ENCODE results near the gene VANGL1. TPM values are rescaled to one million over a fixed set of nuclear protein-coding genes. Genes with fewer than 3 reads are reported as not detected.

The VANGL1 gene
- total and polyA plus RNA-seq, 2 of the 13 experiments (the other 11 are each of a cell fraction or from before 2014, with no cell fraction given): 5.3 to 9.4 TPM

DNA sequence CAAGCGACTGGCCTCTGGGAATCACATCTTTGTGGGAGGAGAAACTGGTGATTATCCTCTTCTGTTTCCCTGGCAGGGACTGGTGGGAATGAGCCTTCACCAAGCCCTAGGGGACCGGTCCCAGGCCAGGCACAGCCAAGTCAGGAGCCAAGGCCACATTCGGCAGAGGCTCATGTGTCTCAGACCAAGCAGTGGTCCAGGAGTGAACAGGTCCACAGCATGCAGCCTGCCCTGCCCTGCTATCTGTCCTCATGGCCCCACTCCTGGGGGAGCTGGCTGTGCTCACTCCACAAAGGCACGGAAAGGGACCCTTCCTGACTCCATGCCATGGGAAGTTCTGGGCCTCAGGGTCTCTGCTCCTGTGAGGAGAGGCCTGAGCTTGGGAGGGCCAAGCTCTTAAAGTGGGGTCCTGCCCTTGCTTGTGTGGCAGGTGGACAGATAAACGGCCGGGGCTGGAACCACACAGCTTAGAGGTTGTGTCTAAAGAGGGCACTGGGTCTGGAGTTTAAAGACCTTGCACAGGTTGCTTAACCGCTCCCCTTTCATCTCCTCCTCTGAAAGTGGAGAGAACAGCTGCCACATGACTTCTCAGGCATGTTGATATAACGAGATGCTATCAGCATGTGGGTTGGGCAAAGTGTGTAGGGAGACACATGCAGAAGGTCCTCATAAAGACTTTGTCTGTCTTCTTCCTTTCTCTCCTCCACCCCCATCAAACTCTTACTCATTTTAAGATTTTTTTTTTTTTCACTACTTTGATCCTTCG is 69.3 kb downstream of the VANGL1 start (continued):
- TF ChIP-seq, protein P1, sequence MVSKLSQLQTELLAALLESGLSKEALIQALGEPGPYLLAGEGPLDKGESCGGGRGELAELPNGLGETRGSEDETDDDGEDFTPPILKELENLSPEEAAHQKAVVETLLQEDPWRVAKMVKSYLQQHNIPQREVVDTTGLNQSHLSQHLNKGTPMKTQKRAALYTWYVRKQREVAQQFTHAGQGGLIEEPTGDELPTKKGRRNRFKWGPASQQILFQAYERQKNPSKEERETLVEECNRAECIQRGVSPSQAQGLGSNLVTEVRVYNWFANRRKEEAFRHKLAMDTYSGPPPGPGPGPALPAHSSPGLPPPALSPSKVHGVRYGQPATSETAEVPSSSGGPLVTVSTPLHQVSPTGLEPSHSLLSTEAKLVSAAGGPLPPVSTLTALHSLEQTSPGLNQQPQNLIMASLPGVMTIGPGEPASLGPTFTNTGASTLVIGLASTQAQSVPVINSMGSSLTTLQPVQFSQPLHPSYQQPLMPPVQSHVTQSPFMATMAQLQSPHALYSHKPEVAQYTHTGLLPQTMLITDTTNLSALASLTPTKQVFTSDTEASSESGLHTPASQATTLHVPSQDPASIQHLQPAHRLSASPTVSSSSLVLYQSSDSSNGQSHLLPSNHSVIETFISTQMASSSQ (IDR thresholded peaks at IDR 0.05; ENCODE audit: low read depth): no peak
- TF ChIP-seq, protein P1 (CRISPR knock-in tag; IDR thresholded peaks at IDR 0.05; ENCODE audit: borderline replicate concordance): no peak
- TF ChIP-seq, protein P2, sequence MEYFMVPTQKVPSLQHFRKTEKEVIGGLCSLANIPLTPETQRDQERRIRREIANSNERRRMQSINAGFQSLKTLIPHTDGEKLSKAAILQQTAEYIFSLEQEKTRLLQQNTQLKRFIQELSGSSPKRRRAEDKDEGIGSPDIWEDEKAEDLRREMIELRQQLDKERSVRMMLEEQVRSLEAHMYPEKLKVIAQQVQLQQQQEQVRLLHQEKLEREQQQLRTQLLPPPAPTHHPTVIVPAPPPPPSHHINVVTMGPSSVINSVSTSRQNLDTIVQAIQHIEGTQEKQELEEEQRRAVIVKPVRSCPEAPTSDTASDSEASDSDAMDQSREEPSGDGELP (IDR thresholded peaks at IDR 0.05; ENCODE audit: borderline replicate concordance, low read depth): peak; percentile 75; the same call in 1 of the 2 replicates
- TF ChIP-seq ISL2 (CRISPR knock-in tag; IDR thresholded peaks at IDR 0.05) (0 out of 2 replicates have a peak, but pooled peaks have one; percentile 39), ETV6 (CRISPR knock-in tag; conservative IDR thresholded peaks at IDR 0.05) (no peak), GATA4 (IDR thresholded peaks at IDR 0.05; ENCODE audit: borderline replicate concordance, low read depth) (peak; percentile 47; the same call in 1 of the 2 replicates), CEBPB (IDR thresholded peaks at IDR 0.05; ENCODE audit: borderline replicate concordance, low read depth, low read length) (peak; percentile 89), NR2F1 (CRISPR knock-in tag; IDR thresholded peaks at IDR 0.05) (no peak), HNF4A (CRISPR knock-in tag; IDR thresholded peaks at IDR 0.05) (peak; percentile 72), SRSF4 (IDR thresholded peaks at IDR 0.05; ENCODE audit: low read depth, low read length, poor library complexity, severe bottlenecking) (no peak), ZNF543 (CRISPR knock-in tag; IDR thresholded peaks at IDR 0.05) (no peak), FOXK1 (CRISPR knock-in tag; IDR thresholded peaks at IDR 0.05; ENCODE audit: borderline replicate concordance, low read depth) (peak; percentile 38; the same call in 1 of the 2 replicates), HMG20A (CRISPR knock-in tag; IDR thresholded peaks at IDR 0.05; ENCODE audit: borderline replicate concordance) (peak; percentile 63; the same call in 1 of the 2 replicates), MED1 (CRISPR knock-in tag; IDR thresholded peaks at IDR 0.05) (peak; percentile 34; the same call in 1 of the 2 replicates), NR2F6 (IDR thresholded peaks at IDR 0.05) (peak; percentile 70), NR2F6 (CRISPR knock-in tag; IDR thresholded peaks at IDR 0.05) (peak; percentile 53; the same call in 1 of the 2 replicates), RARA (CRISPR knock-in tag; IDR thresholded peaks at IDR 0.05) (peak; percentile 36; the same call in 1 of the 2 replicates), EP300 (IDR thresholded peaks at IDR 0.05; ENCODE audit: low read depth in 2 of 2, low read length in 2 of 2) (peak in 1 of 2 experiments; percentile 76; a peak in 1 of 4 replicates), EP300 (CRISPR knock-in tag; IDR thresholded peaks at IDR 0.05; ENCODE audit: borderline replicate concordance) (no peak)
- TF ChIP-seq, protein P3, sequence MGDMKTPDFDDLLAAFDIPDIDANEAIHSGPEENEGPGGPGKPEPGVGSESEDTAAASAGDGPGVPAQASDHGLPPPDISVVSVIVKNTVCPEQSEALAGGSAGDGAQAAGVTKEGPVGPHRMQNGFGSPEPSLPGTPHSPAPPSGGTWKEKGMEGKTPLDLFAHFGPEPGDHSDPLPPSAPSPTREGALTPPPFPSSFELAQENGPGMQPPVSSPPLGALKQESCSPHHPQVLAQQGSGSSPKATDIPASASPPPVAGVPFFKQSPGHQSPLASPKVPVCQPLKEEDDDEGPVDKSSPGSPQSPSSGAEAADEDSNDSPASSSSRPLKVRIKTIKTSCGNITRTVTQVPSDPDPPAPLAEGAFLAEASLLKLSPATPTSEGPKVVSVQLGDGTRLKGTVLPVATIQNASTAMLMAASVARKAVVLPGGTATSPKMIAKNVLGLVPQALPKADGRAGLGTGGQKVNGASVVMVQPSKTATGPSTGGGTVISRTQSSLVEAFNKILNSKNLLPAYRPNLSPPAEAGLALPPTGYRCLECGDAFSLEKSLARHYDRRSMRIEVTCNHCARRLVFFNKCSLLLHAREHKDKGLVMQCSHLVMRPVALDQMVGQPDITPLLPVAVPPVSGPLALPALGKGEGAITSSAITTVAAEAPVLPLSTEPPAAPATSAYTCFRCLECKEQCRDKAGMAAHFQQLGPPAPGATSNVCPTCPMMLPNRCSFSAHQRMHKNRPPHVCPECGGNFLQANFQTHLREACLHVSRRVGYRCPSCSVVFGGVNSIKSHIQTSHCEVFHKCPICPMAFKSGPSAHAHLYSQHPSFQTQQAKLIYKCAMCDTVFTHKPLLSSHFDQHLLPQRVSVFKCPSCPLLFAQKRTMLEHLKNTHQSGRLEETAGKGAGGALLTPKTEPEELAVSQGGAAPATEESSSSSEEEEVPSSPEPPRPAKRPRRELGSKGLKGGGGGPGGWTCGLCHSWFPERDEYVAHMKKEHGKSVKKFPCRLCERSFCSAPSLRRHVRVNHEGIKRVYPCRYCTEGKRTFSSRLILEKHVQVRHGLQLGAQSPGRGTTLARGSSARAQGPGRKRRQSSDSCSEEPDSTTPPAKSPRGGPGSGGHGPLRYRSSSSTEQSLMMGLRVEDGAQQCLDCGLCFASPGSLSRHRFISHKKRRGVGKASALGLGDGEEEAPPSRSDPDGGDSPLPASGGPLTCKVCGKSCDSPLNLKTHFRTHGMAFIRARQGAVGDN (CRISPR knock-in tag; IDR thresholded peaks at IDR 0.05): 0 out of 2 replicates have a peak, but pooled peaks have one; percentile 19
